HG03442 (cell line): ENCODE data around the gene DMBT1.
"Not testable (repeated sequence)": the region's sequence is repeated elsewhere in the genome, so short reads cannot be mapped to it uniquely, and the experiment has no call there.

ENCODE experiments used
- ATAC-seq: cut with Tn5 transposase; IDR thresholded peaks from one replicate; pipeline ENCODE4 v1.9.1; 2021; ENCODE audit warnings: mild to moderate bottlenecking, moderate library complexity; ENCODE audit not compliant: unreplicated experiment

DMBT1 gene

GRCh38 chr10:122577311-122577885, 16.8 kb downstream of the DMBT1 start:
- no peak for ATAC-seq

GRCh38 chr10:122586070-122586469, 25.5 kb downstream of the DMBT1 start:
- ATAC-seq, result not testable (repeated sequence)

- no peak for ATAC-seq
These were observed 26.7 kb downstream of the DMBT1 start for GRCh38 chr10:122587098-122587760.

GRCh38 chr10:122588381-122588780, 27.8 kb downstream of the DMBT1 start:
- ATAC-seq, result no peak

- no peak for ATAC-seq
These were observed 29.6 kb downstream of the DMBT1 start for GRCh38 chr10:122590153-122590552.

- ATAC-seq, result no peak
These were observed 31.2 kb downstream of the DMBT1 start for GRCh38 chr10:122591736-122592135.

- ATAC-seq, result no peak
These were observed 31.6 kb downstream of the DMBT1 start for GRCh38 chr10:122592161-122592560.

- no peak for ATAC-seq
These were observed 57.1 kb downstream of the DMBT1 start for GRCh38 chr10:122617476-122618270.

- no peak for ATAC-seq
These were observed 58.1 kb downstream of the DMBT1 start for GRCh38 chr10:122618461-122619165.

GRCh38 chr10:122620961-122621360, 60.4 kb downstream of the DMBT1 start:
- ATAC-seq, result not testable (repeated sequence)

- no peak for ATAC-seq
These were observed 64.0 kb downstream of the DMBT1 start for GRCh38 chr10:122624546-122624945.

GRCh38 chr10:122630526-122630925, 70.0 kb downstream of the DMBT1 start:
- ATAC-seq, result no peak

- no peak for ATAC-seq
These were observed 71.5 kb downstream of the DMBT1 start for GRCh38 chr10:122632031-122632430.

GRCh38 chr10:122632576-122632975, 72.0 kb downstream of the DMBT1 start:
- no peak for ATAC-seq

- ATAC-seq, result no peak
These were observed 76.4 kb downstream of the DMBT1 start for GRCh38 chr10:122636953-122637352.

GRCh38 chr10:122637376-122637775, 76.8 kb downstream of the DMBT1 start:
- no peak for ATAC-seq

GRCh38 chr10:122638106-122638505, 77.6 kb downstream of the DMBT1 start:
- ATAC-seq, result no peak

GRCh38 chr10:122639801-122640200, 79.2 kb downstream of the DMBT1 start:
- no peak for ATAC-seq

GRCh38 chr10:122640921-122641320, 80.4 kb downstream of the DMBT1 start:
- no peak for ATAC-seq

GRCh38 chr10:122642726-122643605, 82.4 kb downstream of the DMBT1 start:
- no peak for ATAC-seq
